Stimulated activated naive B cell treated with anti-CD40 and anti-IgM and Interleukin-4, amounts not matched to agents 10 μg/mL and 1 μg/mL and 100 μg/mL, for 72 hours (primary cell): ENCODE results near the gene WDFY4.

Source experiments
- ATAC-seq, 2 donors: fragments of 150-1000 bp; cut with Tn5 transposase; replicated peaks; 2 replicates each; pipeline ENCODE4 v1.10.0; 2021; ENCODE audit warnings: moderate library complexity in 1 of 2
- DNase-seq: peaks from one replicate; pipeline ENCODE4 v3.0.0; 2021
- H3K27ac Mint-ChIP-seq: one replicate; pipeline ENCODE4 v1.8.0; 2022; ENCODE audit warnings: mild to moderate bottlenecking, mixed read lengths
- H3K27me3 Mint-ChIP-seq, 2 donors: one replicate each; pipeline ENCODE4 v1.8.0; 2022; ENCODE audit warnings: mixed read lengths in 2 of 2
- H3K36me3 Mint-ChIP-seq, 2 donors: one replicate each; pipeline ENCODE4 v1.8.0; 2022; ENCODE audit warnings: mixed read lengths in 2 of 2, mild to moderate bottlenecking in 1 of 2
- H3K4me1 Mint-ChIP-seq, 2 donors: one replicate each; pipeline ENCODE4 v1.8.0; 2022; ENCODE audit warnings: mixed read lengths in 2 of 2, mild to moderate bottlenecking in 1 of 2
- H3K4me3 Mint-ChIP-seq, 2 donors: one replicate each; pipeline ENCODE4 v1.8.0; 2022; ENCODE audit warnings: mild to moderate bottlenecking in 2 of 2, mixed read lengths in 2 of 2, moderate library complexity in 1 of 2
- H3K9me3 Mint-ChIP-seq, 2 donors: one replicate each; pipeline ENCODE4 v1.8.0; 2022; ENCODE audit warnings: mixed read lengths in 2 of 2, mild to moderate bottlenecking in 1 of 2

The WDFY4 gene

DNA sequence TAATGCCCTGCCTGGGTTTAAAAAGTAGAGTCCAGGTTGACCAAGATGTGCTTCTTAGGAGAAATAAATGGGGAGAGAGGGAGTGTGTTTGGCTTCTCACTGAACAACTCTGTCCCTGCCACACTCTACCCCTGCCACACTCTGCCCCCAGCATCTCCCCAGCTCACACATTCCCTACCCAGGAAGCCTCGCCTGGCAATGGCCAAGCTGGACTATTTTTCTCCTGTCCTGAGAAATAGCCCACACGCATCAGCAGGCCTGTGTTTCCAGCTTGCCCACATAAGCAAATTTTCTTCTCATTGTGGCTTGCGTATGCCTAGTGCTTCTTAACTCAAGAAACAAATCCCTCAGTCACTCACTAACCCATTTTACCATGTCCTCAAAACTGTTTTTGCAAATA lies 253.1 kb downstream of the WDFY4 start:
- H3K36me3 Mint-ChIP-seq = peaks cover 34 to 58% of the 10 kb centered on the region in 2 donors
- no peak for ATAC-seq
- no peak overlapping the region for H3K4me3 Mint-ChIP-seq
- H3K27ac Mint-ChIP-seq = no peak overlapping the region
- H3K9me3 Mint-ChIP-seq = no peaks in the 10 kb centered on the region
- no peak for DNase-seq
- no peaks in the 10 kb centered on the region for H3K27me3 Mint-ChIP-seq
- peaks cover 0 to 2% of the 10 kb centered on the region in 2 donors for H3K4me1 Mint-ChIP-seq

DNA sequence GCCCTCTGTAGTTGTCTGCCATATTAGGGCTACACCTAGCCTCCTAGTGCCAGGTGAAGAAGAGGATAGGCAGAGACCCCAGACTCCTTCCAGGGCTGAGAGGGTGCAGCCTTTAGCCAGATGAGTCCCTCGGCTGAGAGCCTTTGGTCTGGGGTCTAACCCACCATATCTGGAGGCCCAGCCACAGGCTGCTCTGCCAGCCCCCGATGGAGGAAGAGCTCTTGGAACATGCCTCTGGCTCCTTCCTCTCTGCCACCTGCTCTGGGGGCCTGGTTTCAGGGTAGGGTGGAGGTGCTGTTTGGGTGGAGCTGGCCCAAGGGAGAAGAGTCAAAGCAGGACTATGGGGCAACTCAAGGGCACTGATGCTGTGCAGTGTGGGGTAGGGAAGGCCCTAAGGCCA lies 253.6 kb downstream of the WDFY4 start:
- Mint-ChIP-seq H3K4me1 (peaks cover 0 to 2% of the 10 kb centered on the region in 2 donors), H3K4me3 (no peak overlapping the region), H3K9me3 (no peaks in the 10 kb centered on the region), H3K36me3 (peaks cover 36 to 61% of the 10 kb centered on the region in 2 donors), H3K27me3 (no peaks in the 10 kb centered on the region), H3K27ac (no peak overlapping the region)
- DNase-seq = no peak
- no peak for ATAC-seq

DNA sequence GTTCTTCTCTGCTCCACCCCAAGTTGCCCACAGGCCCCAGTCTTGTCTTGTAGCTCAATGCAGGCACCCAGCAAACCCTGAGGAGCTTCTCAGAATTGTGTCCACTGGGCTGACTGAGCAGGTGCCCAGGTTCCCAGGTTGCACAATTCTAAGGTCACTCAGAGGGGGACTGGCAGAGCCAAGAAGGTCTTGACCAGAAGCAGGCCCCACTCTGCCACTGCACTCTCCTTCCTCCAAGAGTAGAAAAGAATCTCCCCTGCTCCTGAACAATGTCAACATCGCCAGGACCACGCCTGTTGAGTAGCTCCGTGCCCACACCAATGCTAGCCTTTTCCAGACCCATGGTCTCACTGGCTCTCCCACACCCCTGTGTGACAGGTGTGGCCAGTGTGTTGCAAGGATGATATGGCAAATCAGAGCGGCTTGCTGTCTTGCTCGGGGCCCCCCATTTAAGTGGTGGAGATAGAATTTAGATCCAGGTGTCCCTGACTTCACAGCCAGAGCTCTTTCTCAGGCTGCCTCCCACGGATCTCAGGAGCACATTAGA lies 254.4 kb downstream of the WDFY4 start:
- Mint-ChIP-seq H3K36me3 (peaks cover 40 to 63% of the 10 kb centered on the region in 2 donors), H3K27me3 (no peaks in the 10 kb centered on the region), H3K27ac (peak overlapping the region; percentile 59), H3K4me3 (no peak overlapping the region), H3K9me3 (no peaks in the 10 kb centered on the region), H3K4me1 (peaks cover 2 to 3% of the 10 kb centered on the region in 2 donors)
- DNase-seq (no peak), ATAC-seq (no peak)

- peaks cover 41 to 69% of the 10 kb centered on the region in 2 donors for H3K36me3 Mint-ChIP-seq
- H3K4me3 Mint-ChIP-seq = no peak within 1 kb of the TSS
- H3K4me1 Mint-ChIP-seq = peaks cover 2 to 5% of the 10 kb centered on the region in 2 donors
- no peaks in the 10 kb centered on the region for H3K27me3 Mint-ChIP-seq
- DNase-seq (no peak), ATAC-seq (no peak)
- H3K27ac Mint-ChIP-seq = peak within 1 kb of the TSS; percentile 59
- H3K9me3 Mint-ChIP-seq = no peaks in the 10 kb centered on the region
Measured at GRCh38 chr10:48939790-48940325, 255.2 kb downstream of the WDFY4 start, which contains the start of gene LRRC18. LRRC18 (minus strand) TSS chr10:48939840; CDS start chr10:48914155, 25,685 bp downstream.

- Mint-ChIP-seq H3K4me3 (no peak overlapping the region), H3K27ac (peak overlapping the region; percentile 1), H3K36me3 (peaks cover 36 to 68% of the 10 kb centered on the region in 2 donors), H3K9me3 (no peaks in the 10 kb centered on the region), H3K4me1 (peaks cover 2 to 5% of the 10 kb centered on the region in 2 donors), H3K27me3 (no peaks in the 10 kb centered on the region)
- DNase-seq = no peak
- no peak for ATAC-seq
Measured at GRCh38 chr10:48940372-48940771, 255.7 kb downstream of the WDFY4 start.

- no peaks in the 10 kb centered on the region for H3K27me3 Mint-ChIP-seq
- H3K4me3 Mint-ChIP-seq = no peak overlapping the region
- no peaks in the 10 kb centered on the region for H3K9me3 Mint-ChIP-seq
- peaks cover 41 to 70% of the 10 kb centered on the region in 2 donors for H3K36me3 Mint-ChIP-seq
- peaks cover 2 to 5% of the 10 kb centered on the region in 2 donors for H3K4me1 Mint-ChIP-seq
- DNase-seq (no peak), ATAC-seq (no peak)
- H3K27ac Mint-ChIP-seq = peak overlapping the region; percentile 47
Measured at GRCh38 chr10:48940958-48941357, 256.3 kb downstream of the WDFY4 start.

DNA sequence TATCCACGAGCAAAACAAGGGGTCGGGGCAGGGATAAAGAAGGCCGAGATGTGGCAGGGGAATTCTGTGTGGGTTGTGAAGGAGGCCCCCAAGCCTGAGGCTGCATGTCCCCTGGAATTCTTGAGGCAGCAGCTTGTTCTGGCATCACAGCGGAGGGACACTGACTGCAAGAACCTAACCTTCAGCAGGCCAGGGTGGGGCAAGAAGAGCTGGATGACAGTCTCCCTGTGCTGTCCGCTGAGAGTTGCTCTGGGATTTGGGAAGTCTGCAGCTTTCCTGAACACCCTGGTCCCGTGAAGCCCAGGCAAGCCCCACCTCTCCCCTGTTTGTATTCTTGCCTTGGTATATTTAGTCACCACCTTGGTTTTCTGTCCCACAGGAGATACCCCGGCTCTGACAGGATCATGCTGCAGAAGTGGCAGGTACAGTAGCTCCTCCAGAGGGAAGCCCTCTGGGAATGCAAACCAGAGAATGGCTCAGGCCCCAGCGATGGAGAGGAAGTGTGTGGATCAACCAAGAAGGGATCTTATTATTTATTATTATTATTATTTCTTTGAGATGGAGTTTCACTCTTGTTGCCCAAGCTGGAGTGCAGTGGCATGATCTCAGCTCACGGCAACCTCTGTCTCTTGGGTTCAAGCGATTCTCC lies 256.9 kb downstream of the WDFY4 start:
- peak overlapping the region; percentile 47 for H3K27ac Mint-ChIP-seq
- DNase-seq (no peak), ATAC-seq (no peak)
- no peak overlapping the region for H3K4me3 Mint-ChIP-seq
- H3K9me3 Mint-ChIP-seq = no peaks in the 10 kb centered on the region
- H3K27me3 Mint-ChIP-seq = no peaks in the 10 kb centered on the region
- H3K4me1 Mint-ChIP-seq = peaks cover 2 to 5% of the 10 kb centered on the region in 2 donors
- H3K36me3 Mint-ChIP-seq = peaks cover 43 to 73% of the 10 kb centered on the region in 2 donors

GRCh38 chr10:48943096-48943495 lies 258.4 kb downstream of the WDFY4 start:
- ATAC-seq = no peak
- no peak overlapping the region for H3K4me3 Mint-ChIP-seq
- no peak for DNase-seq
- H3K36me3 Mint-ChIP-seq = peaks cover 47 to 75% of the 10 kb centered on the region in 2 donors
- no peaks in the 10 kb centered on the region for H3K27me3 Mint-ChIP-seq
- H3K9me3 Mint-ChIP-seq = no peaks in the 10 kb centered on the region
- H3K4me1 Mint-ChIP-seq = peaks cover 0 to 5% of the 10 kb centered on the region in 2 donors
- no peak overlapping the region for H3K27ac Mint-ChIP-seq

- ATAC-seq (no peak), DNase-seq (no peak)
- peaks cover 44 to 76% of the 10 kb centered on the region in 2 donors for H3K36me3 Mint-ChIP-seq
- no peaks in the 10 kb centered on the region for H3K9me3 Mint-ChIP-seq
- no peaks in the 10 kb centered on the region for H3K27me3 Mint-ChIP-seq
- H3K4me1 Mint-ChIP-seq = peaks cover 0 to 5% of the 10 kb centered on the region in 2 donors
- peak overlapping the region; percentile 91 for H3K27ac Mint-ChIP-seq
- H3K4me3 Mint-ChIP-seq = no peak overlapping the region
Measured at GRCh38 chr10:48944171-48944570, 259.5 kb downstream of the WDFY4 start.

DNA sequence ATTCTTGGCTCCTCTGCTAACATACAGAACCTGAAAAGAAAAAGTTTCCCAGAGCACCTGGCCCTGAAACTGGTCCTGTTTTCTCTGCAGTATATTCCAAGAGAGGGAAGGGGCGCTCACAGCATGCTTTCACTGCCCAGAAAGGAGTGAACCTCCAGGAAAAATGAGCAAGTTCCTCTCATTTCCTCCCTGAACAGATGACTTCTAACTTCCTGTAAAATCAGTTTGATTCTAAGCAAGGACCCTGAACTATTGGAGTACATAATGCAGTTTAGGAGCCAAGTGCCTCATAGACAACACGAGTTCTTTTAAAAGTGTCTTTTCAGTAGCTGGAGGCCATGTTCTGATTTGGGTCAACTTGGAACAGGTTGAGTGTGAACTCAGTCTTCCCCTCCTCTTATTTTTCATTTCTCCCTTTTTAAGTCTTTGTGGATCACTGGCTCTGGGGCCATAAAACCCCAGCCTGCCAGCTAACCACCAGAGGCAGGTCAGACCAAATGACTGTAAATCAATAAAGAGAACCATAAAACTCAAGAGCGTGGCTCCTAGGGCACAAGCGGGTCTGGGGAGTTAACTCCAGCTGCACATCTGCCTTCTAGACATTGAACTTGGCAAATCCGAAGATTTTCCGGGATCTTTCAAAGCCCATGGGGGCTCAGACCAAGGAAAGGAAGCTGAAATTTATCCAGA lies 260.9 kb downstream of the WDFY4 start:
- Mint-ChIP-seq H3K36me3 (peaks cover 47 to 77% of the 10 kb centered on the region in 2 donors), H3K27ac (peak overlapping the region; percentile 77), H3K9me3 (no peaks in the 10 kb centered on the region), H3K4me3 (no peak overlapping the region), H3K4me1 (peaks cover 0 to 5% of the 10 kb centered on the region in 2 donors), H3K27me3 (no peaks in the 10 kb centered on the region)
- ATAC-seq = no peak
- no peak for DNase-seq

DNA sequence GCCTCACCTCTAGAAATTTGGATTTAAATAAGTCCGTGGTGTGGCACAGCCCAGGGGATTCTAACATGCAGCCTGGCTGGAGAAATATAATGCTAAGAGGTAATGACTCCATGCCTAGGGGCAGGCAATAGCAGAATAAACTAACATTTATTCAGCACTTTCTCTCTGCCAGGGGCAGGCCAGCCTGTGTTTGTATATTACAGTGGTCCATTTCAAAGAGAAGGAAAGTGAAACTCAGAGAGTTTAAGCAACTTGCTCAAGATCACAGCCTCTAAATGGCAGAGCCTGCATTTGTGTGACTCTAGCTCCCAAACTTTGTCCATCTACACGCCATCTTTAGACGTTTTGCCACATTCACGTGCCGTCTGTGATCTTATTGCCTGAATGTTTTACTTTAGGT lies 261.7 kb downstream of the WDFY4 start:
- H3K9me3 Mint-ChIP-seq = no peaks in the 10 kb centered on the region
- H3K27ac Mint-ChIP-seq = no peak overlapping the region
- H3K27me3 Mint-ChIP-seq = no peaks in the 10 kb centered on the region
- no peak overlapping the region for H3K4me3 Mint-ChIP-seq
- ATAC-seq = no peak
- DNase-seq = no peak
- peaks cover 0 to 5% of the 10 kb centered on the region in 2 donors for H3K4me1 Mint-ChIP-seq
- peaks cover 49 to 74% of the 10 kb centered on the region in 2 donors for H3K36me3 Mint-ChIP-seq

- peaks cover 56 to 77% of the 10 kb centered on the region in 2 donors for H3K36me3 Mint-ChIP-seq
- DNase-seq = no peak
- H3K9me3 Mint-ChIP-seq = no peaks in the 10 kb centered on the region
- no peak for ATAC-seq
- H3K27me3 Mint-ChIP-seq = no peaks in the 10 kb centered on the region
- peak overlapping the region; percentile 47 for H3K27ac Mint-ChIP-seq
- H3K4me3 Mint-ChIP-seq = no peak overlapping the region
- peaks cover 0 to 11% of the 10 kb centered on the region in 2 donors for H3K4me1 Mint-ChIP-seq
Measured at GRCh38 chr10:48946891-48947500, 262.3 kb downstream of the WDFY4 start.

DNA sequence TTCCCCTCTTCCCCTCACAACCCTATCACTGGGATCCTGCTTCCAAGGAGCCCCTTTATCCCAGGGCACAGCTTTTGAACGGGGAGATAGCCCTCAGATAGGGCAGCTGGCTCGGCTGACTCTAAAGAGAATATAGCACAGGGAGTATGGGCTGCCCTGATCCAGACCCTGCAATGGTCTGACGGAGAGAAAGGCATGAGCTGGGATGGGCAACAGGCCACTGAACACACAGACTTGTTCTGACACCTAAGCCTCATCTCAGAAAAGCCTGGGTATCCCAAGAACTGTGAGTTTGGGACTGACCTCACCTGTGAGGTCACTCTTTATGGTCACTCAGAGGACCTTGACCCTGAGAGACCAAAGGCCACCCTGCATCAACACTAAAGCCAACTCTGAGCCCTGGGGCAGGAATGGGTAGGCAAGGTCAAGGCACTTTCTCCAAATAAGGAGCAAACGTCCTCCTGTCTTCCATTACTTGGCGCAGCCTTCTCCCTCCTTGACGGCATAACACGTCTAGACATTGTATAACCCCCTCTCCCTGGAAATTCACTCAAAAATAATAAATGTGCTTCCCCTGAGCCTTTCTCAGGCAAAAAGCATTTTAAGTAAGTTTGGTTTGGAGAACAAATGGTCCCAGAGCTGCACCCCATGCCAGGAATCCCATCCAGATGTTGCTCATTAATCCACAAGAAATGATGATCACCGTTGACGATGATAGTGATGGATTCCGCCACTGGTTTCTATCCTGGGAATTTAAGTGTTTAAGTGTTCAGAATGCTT lies 263.2 kb downstream of the WDFY4 start:
- ATAC-seq (no peak), DNase-seq (no peak)
- H3K27ac Mint-ChIP-seq = peak overlapping the region; percentile 59
- peaks cover 55 to 73% of the 10 kb centered on the region in 2 donors for H3K36me3 Mint-ChIP-seq
- H3K9me3 Mint-ChIP-seq = no peaks in the 10 kb centered on the region
- H3K27me3 Mint-ChIP-seq = no peaks in the 10 kb centered on the region
- H3K4me1 Mint-ChIP-seq = peaks cover 0 to 13% of the 10 kb centered on the region in 2 donors
- H3K4me3 Mint-ChIP-seq = no peak overlapping the region
